ENCODE results near the gene OR5K2.

DNA sequence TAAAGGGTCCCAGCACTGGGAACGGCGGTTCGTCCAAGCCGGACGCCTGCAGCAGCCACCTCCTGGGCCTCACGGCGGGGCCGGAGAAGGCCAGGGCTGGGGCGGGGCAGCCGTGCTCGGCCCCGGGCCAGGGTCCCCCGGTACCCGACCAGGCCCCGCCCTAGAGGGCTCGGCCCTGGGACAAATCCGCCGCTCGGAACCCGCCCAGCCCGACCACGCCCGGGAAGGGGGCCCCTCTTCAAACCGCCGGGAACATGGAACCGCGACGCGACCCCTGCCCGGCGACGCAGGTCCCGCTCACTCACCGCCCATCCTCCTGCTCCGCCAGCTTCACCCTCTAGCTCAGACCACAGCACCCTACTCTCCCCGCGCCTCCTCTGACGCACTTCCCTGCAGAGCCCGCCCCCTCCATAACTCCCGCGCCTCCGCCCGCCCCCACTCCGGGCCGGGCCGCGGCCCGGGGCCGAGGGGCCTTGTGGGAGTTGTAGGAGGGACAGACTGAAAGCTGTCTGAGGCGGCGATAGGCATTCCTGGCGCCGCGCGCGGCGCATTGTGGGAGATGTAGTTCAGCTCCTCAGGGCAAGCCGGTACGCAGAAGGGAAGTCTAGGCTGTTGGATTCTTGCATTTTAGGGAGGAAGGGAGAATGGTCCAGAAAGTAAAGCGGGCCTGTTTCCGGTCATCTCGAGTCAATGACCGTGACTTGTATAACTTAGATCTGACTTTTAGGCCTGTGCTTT lies 25.2 kb downstream of the OR5K2 start, which contains the start of gene CLDND1:
- TF ChIP-seq POLR2A (IDR thresholded peaks at IDR 0.05) = peak; percentile 85
- TF ChIP-seq, protein P1, sequence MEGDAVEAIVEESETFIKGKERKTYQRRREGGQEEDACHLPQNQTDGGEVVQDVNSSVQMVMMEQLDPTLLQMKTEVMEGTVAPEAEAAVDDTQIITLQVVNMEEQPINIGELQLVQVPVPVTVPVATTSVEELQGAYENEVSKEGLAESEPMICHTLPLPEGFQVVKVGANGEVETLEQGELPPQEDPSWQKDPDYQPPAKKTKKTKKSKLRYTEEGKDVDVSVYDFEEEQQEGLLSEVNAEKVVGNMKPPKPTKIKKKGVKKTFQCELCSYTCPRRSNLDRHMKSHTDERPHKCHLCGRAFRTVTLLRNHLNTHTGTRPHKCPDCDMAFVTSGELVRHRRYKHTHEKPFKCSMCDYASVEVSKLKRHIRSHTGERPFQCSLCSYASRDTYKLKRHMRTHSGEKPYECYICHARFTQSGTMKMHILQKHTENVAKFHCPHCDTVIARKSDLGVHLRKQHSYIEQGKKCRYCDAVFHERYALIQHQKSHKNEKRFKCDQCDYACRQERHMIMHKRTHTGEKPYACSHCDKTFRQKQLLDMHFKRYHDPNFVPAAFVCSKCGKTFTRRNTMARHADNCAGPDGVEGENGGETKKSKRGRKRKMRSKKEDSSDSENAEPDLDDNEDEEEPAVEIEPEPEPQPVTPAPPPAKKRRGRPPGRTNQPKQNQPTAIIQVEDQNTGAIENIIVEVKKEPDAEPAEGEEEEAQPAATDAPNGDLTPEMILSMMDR (IDR thresholded peaks at IDR 0.05) = no peak

Data from right lobe of liver (tissue), 4 donors.